GM12875 (cell line): ENCODE measurements around the gene GPR39.

Experiments used
- H3K4me3 ChIP-seq: one replicate; pipeline ENCODE4 v1.5.1; 2011; ENCODE audit warnings: low read depth, low read length, control low read depth
- CTCF ChIP-seq: IDR thresholded peaks from 2 replicates; pipeline ENCODE4 v1.5.1; 2011; ENCODE audit warnings: low read depth, mild to moderate bottlenecking, control low read depth, inconsistent platforms, low read length, moderate library complexity, borderline replicate concordance; ENCODE audit not compliant: insufficient read depth

The GPR39 gene

GRCh38 chr2:132589966-132590365 is 173.4 kb downstream of the GPR39 start:
- TF ChIP-seq CTCF: no peak
- no peak overlapping the region for H3K4me3 ChIP-seq

- H3K4me3 ChIP-seq: no peak overlapping the region
- TF ChIP-seq CTCF: no peak
Measured at GRCh38 chr2:132593171-132593570, 176.6 kb downstream of the GPR39 start.

DNA sequence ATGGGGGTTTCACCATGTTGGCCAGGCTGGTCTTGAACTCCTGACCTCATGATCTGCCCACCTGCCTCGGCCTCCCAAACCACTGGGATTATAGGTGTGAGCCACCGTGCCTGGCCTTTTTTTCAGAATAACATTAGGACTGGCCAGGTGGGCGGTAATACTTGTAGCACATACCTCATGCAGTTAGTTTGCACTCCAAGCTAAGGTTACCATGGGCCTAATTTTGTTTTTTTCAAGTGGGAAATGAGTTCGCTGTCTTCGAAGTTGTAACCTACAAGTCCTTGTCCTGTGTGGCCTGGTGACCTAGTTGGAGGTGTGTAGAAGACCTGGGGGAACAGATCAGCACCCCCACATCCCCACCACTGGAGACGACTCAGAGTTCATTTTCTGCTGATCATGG is 178.6 kb downstream of the GPR39 start:
- no peak overlapping the region for H3K4me3 ChIP-seq
- TF ChIP-seq CTCF: no peak

- no peak overlapping the region for H3K4me3 ChIP-seq
- no peak for TF ChIP-seq CTCF
Measured at GRCh38 chr2:132595693-132596092, 179.1 kb downstream of the GPR39 start.

DNA sequence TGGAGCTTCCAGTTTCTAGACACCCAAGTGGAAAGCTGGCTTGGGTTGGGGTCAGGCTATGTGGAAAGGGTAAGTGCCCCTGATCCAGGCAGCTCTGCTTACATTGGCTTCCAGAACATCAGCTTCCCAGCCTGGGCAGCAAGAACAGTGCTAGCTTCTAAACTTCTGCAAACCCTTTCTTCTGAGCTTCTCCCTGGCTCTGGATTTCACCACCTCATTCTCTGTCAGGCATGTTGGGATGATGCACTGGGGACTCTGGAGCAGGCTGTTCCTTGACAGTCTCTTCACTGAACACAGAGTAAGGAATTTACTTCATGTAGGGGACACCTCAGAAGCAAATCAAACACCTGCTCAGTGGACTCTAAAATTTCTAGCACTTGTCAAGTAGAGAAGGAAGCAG is 180.6 kb downstream of the GPR39 start:
- TF ChIP-seq CTCF: no peak
- H3K4me3 ChIP-seq: no peak overlapping the region

- no peak for TF ChIP-seq CTCF
- no peak overlapping the region for H3K4me3 ChIP-seq
Measured at GRCh38 chr2:132597831-132598230, 181.2 kb downstream of the GPR39 start.

- no peak for TF ChIP-seq CTCF
- H3K4me3 ChIP-seq: no peak overlapping the region
Measured at GRCh38 chr2:132598536-132598935, 181.9 kb downstream of the GPR39 start.
